ENCODE measurements around the gene ZNF473.
A peak's percentile ranks its signal among the peaks of the same experiment; 100 is the strongest.
"Not testable (repeated sequence)": the region's sequence is repeated elsewhere in the genome, so short reads cannot be mapped to it uniquely, and the experiment has no call there.

ZNF473 gene

DNA sequence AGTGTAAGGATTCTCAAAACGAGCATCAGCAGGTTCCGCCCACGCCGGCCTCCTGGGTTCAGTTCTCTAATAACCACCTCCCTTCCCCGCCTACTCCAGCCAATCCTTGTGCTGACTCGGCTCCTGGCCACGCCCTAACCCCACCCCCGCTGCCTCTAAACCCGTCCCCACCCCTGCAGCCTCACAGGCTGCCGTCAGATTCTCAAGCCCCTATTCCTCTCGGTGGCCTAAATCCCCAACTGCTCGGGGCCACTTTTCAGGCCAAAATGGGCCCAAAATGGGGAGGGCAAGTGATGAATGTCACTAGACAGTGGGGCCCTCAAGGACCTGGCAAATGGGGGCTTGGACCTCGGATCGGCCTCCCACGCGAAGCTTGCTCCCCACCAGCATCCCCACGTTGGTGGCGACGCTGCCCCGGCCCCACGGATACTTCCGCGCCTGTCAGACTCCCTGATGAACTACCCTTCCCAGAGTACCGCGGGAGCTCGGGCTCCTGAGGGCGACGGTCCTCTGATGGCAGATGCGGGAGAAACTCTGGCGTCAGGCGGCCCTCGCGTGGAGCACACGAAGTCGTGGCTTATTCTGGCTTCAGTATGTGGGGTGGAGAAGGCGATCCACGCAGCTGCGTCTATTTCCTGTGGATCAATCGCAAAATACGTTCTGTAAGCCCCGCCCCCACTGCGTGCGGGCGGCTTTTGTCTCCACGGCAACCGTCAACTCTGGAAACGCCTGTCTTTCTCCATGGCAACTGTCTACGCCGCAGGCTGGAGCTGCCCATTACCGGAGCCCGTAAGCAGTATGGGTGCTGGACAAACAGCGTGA lies 24.8 kb downstream of the ZNF473 start:
- peak; percentile 68 for DNase-seq (ENCODE audit: low read depth)

- DNase-seq (ENCODE audit: low read depth), result not testable (repeated sequence)
Observed at GRCh38 chr19:50051228-50051895, 25.6 kb downstream of the ZNF473 start.

DNA sequence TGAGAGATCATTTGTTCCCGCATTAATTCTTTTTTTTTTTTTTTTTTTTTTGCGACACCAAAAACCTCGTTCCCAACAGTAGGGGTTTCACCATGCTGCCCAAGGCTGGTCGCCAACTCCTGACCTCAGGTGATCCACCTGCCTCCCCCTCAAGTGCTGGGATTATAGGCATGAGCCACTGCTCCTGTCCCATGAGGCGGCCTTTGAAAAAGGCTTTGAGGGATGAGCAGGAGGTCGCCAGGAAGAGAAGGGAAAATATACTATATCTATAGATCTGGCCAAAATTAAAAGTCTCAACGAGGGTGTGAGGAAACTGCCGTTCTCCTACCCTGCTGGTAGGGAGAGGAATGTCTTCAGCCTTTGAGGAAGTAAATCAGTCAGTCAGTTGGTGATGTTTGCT lies 26.2 kb downstream of the ZNF473 start:
- DNase-seq (ENCODE audit: low read depth), result no peak

- no peak for DNase-seq (ENCODE audit: low read depth)
Observed at GRCh38 chr19:50053119-50053518, 27.3 kb downstream of the ZNF473 start.

DNA sequence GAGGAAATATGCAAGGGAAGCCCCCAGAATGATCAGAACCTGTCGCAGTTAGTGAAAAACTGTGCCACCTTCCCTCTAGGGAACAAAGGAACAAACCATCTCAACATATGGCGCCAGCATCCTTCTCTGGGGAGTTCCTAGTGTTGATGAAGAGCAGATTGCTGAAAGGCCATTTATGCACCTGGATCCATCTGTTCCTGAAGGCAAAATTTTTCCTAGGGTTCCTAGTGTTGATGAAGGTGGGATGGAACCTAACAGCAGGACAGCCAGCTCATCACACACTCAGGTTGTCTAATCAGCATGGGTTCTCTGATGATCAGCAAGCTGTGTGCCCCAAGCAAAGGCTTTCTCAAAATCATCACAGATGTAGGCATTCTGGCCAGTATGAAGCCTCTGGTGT lies 32.6 kb downstream of the ZNF473 start:
- no peak for DNase-seq (ENCODE audit: low read depth)

GRCh38 chr19:50059045-50059444 lies 33.2 kb downstream of the ZNF473 start:
- no peak for DNase-seq (ENCODE audit: low read depth)

DNA sequence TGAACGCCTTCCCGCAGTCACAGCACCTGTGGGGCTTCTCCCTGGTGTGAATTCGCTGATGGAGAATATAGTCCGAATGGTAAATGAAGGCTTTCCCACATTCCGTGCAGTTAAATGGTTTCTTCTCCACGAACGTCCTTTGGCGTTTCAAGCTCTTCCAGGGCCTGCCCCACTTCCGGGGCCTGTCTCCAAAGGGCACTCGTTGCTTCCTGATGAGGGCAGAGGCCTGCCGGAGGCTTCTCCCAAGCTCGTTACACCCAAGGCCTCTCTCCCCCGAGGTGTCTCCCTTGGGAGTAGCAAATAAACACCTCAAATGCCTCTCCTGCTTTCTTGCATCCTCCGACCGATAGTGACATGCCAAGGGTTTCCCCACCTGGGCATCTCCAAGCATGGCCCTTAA lies 34.3 kb downstream of the ZNF473 start:
- DNase-seq (ENCODE audit: low read depth), result no peak

DNA sequence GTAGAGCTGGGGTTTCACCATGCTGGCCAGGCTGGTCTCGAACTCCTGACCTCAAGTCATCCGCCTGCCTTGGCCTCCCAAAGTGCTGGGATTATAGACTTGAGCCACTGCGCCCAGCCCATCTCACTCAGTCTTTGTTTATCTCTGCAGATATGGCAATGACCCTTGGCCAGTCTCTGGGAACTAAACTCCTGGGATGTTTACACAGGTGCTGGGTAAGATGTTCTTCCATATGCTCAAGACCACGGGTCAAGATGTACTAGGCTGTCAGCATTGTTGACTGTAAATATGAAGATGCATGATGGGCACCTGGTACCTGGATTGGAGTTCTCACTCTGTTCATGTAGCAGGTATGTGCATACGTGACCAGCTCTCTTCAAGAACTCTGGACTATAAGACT lies 35.8 kb downstream of the ZNF473 start:
- DNase-seq (ENCODE audit: low read depth), result no peak

DNA sequence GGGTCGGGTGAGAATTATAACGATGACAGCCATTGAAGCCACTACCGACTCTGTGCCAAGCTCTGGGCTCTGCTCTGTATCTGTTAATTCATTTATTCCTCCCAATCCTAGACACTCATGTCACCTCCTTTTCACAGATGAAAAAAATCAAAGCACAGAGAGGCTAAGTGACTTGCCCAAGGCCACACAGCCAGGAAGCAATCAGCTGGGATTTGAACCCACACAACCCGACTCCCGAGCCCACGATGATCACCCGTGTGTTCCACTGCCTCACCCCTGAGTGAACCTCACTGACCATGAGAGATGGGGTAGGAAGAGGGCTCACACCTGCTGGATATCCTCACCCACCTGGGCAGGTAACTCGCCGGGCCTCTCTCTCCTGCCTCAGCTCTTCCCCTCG lies 40.1 kb downstream of the ZNF473 start:
- DNase-seq (ENCODE audit: low read depth), result no peak

- no peak for DNase-seq (ENCODE audit: low read depth)
Observed at GRCh38 chr19:50067575-50067974, 41.8 kb downstream of the ZNF473 start.

- not testable (repeated sequence) for DNase-seq (ENCODE audit: low read depth)
Observed at GRCh38 chr19:50068382-50068781, 42.6 kb downstream of the ZNF473 start.

- not testable (repeated sequence) for DNase-seq (ENCODE audit: low read depth)
Observed at GRCh38 chr19:50075076-50075475, 49.3 kb downstream of the ZNF473 start.

GRCh38 chr19:50075644-50076372 lies 50.0 kb downstream of the ZNF473 start:
- not testable (repeated sequence) for DNase-seq (ENCODE audit: low read depth)

DNA sequence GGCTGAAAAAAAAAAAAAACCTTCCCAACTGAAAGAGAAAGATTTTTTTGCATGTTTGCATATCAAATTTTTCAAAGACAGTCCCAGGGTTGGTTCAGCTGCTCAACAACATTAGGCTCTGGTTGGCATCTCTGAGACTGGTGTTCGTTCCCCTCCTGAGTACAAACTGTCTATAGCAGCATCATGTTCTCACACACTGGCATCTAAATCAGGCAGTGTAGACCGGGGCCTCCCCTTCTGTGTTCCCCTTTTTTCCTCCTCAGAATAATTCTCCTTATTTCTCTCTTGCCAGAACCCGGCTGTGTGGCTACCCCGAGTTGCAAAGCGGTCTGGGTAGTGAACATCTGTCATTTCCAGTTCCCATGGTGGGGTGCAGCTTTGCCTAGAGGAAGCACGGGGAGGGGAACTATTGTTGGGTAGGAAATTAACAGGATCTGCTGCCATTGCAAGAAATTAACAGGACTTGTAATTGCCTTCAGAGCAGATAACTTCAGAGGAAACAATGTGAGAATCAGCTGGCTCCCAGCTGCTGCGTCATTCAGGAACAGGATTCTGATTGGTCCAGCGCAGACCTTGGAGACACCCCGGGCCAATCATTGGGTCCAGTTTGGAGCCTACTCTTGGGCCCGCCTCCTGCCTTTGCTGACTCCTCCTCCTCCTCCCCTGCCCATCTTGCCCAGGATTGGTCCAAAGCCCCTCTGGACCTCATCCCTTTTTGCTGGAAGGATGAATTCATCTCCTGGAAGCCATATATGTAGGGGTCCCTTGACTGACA lies 51.0 kb downstream of the ZNF473 start:
- DNase-seq (ENCODE audit: low read depth), result not testable (repeated sequence)

DNA sequence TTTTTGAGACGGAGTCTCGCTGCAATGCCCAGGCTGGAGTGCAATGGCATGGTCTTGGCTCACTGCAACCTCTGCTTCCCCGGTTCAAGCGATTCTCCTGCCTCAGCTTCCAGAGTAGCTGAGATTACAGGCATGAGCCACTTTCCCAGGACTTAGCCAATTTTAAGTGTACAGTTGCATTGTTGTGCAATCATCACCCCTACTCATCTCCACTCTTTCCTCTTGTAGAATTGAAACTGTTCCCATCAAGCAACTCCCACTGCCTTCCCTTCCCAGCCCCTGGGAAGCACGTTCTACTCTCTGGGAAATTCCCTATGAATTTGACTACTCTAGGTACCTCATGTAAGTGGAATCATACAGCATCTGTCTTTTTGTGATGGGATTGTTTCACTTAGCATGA lies 53.2 kb downstream of the ZNF473 start:
- not testable (repeated sequence) for DNase-seq (ENCODE audit: low read depth)

GRCh38 chr19:50084440-50084839 lies 58.6 kb downstream of the ZNF473 start:
- DNase-seq (ENCODE audit: low read depth), result not testable (repeated sequence)

DNA sequence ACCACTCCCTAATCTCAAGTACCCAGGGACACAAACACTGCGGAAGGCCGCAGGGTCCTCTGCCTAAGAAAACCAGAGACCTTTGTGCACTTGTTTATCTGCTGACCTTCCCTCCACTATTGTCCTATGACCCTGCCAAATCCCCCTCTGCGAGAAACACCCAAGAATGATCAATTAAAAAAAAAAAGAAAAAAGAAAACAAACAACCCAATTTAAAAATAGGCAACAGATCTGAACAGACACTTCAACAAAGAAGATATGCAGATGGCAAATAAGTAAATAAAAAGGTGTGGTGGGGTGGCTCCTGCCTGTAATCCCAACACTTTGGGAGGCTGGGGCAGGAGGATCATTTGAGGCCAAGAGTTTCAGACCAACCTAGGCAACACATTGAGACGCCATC lies 61.3 kb downstream of the ZNF473 start:
- not testable (repeated sequence) for DNase-seq (ENCODE audit: low read depth)

DNA sequence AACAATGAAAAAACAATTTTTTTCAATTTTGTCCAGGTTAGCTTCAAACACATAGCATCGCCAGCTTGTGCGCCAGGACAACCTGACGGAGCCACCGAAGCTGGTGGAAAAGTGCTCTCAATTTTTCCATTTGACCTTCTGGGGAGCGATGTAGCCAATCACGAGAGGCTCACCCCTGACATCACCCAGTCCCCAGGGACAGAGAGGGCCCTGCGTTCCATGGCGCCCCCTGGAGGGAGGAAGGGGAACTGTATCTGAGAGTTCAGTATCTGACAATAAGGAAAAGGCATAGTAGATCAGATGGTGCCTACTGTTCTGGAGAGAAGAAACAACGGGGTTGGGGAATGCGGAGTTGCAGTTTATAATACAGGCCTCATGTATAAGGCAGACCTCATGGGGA lies 64.9 kb downstream of the ZNF473 start:
- peak; percentile 8 for DNase-seq (ENCODE audit: low read depth)

- DNase-seq (ENCODE audit: low read depth), result not testable (repeated sequence)
Observed at GRCh38 chr19:50091786-50092185, 66.0 kb downstream of the ZNF473 start.

DNA sequence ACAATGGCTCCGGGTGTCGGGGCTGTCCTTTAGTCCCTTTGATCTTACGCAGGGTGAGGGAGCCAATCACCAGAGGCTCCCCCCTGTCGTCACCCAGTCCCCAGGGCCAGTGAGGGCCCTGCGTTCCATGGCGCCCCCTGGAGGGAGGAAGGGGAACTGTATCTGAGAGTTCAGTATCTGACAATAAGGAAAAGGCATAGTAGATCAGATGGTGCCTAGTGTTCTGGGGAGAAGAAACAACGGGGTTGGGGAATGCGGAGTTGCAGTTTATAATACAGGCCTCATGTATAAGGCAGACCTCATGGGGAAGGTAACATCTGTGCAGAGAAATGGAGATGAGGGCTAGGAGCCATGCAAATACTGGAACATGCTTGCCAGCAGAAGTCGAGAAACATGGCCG lies 66.8 kb downstream of the ZNF473 start:
- DNase-seq (ENCODE audit: low read depth), result not testable (repeated sequence)

DNA sequence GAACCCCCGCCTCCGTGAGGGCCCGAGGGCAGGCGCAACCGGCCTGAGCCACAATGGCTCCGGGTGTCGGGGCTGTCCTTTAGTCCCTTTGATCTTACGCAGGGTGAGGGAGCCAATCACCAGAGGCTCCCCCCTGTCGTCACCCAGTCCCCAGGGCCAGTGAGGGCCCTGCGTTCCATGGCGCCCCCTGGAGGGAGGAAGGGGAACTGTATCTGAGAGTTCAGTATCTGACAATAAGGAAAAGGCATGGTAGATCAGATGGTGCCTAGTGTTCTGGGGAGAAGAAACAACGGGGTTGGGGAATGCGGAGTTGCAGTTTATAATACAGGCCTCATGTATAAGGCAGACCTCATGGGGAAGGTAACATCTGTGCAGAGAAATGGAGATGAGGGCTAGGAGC lies 72.1 kb downstream of the ZNF473 start:
- DNase-seq (ENCODE audit: low read depth), result not testable (repeated sequence)

DNA sequence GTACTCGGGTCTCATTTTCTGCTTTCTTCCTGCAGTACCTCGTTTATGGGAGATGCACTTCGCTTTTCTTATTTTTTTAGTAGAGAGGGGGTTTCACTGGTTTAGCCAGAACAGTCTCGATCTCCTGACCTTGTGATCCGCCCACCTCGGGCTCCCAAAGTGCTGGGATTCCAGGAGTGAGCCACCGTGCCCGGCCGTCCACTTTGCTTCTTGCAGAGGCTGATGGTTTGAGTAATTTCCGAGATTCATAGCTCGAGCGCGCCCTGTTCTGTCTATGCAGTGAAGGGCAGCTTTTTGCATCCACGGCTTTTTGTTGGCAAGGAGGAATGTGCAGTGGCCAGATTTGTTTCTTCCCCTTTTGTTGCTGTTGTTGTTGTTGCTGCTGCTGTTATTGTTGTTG lies 73.1 kb downstream of the ZNF473 start:
- not testable (repeated sequence) for DNase-seq (ENCODE audit: low read depth)

Data from stimulated activated CD8-positive, alpha-beta memory T cell treated with anti-CD3 and anti-CD28 coated beads, Interleukin-4, amount 100 ng/mL, for 24 hours (primary cell).